OCI-LY3 (cell line): ENCODE measurements around the gene NEMF.

Experiments
- H2AFZ ChIP-seq: fragments of 200-600, 300-600 bp; shearing (Covaris generic); 2 replicates; pipeline ENCODE4 v1.6.0; 2014; ENCODE audit warnings: antibody characterized with exemption, low read depth, low read length
- H3K27ac ChIP-seq: fragments of 200-600, 300-600 bp; sonication (generic); 2 replicates; pipeline ENCODE4 v1.5.1; 2014; ENCODE audit warnings: mild to moderate bottlenecking, low read length, moderate library complexity, mixed read lengths
- H3K27me3 ChIP-seq: fragments of 200-600, 300-600 bp; sonication (generic); 2 replicates; pipeline ENCODE4 v1.6.1; 2014; ENCODE audit warnings: low read depth, low read length, mixed read lengths
- H3K36me3 ChIP-seq: fragments of 200-600, 300-600 bp; sonication (generic); replicated peaks from 2 replicates; pipeline ENCODE3; 2014; ENCODE audit warnings: low read depth, low read length, mixed read lengths
- H3K4me1 ChIP-seq: fragments of 300-600, 200-600 bp; sonication (generic); 2 replicates; pipeline ENCODE4 v1.6.1; 2014; ENCODE audit warnings: low read length, mixed read lengths
- H3K4me2 ChIP-seq: fragments of 200-600, 300-600 bp; sonication (generic); 2 replicates; pipeline ENCODE4 v1.6.1; 2014; ENCODE audit warnings: low read length, mixed read lengths
- H3K4me3 ChIP-seq: fragments of 300-600, 200-600 bp; sonication (generic); 2 replicates; pipeline ENCODE4 v1.5.1; 2014; ENCODE audit warnings: antibody characterized with exemption, mild to moderate bottlenecking, low read length, moderate library complexity
- H3K79me2 ChIP-seq: fragments of 300-600, 200-600 bp; shearing (Covaris generic); 2 replicates; pipeline ENCODE4 v1.6.1; 2014; ENCODE audit warnings: mild to moderate bottlenecking, low read length, mixed read lengths
- H3K9ac ChIP-seq: fragments of 300-600, 200-600 bp; shearing (Covaris generic); 2 replicates; pipeline ENCODE4 v1.6.0; 2014; ENCODE audit warnings: mild to moderate bottlenecking, low read length, moderate library complexity
- H3K9me3 ChIP-seq: fragments of 200-600, 300-600 bp; shearing (Covaris generic); 2 replicates; pipeline ENCODE4 v1.6.1; 2014; ENCODE audit warnings: low read length, mixed read lengths; ENCODE audit not compliant: insufficient read depth
- H4K20me1 ChIP-seq: fragments of 200-600, 300-600 bp; sonication (generic); 2 replicates; pipeline ENCODE4 v1.6.1; 2016; ENCODE audit warnings: low read length, mixed read lengths; ENCODE audit not compliant: insufficient read depth
- EZH2phosphoT487 ChIP-seq: fragments of 200-600 bp; shearing (Covaris generic); IDR thresholded peaks from 2 replicates; pipeline ENCODE4 v1.6.1; 2018; ENCODE audit warnings: antibody characterized with exemption, mixed run types, low read depth
- TF ChIP-seq, protein P1 (sequence below): fragments of 200-600, 300-600 bp; sonication (generic); IDR thresholded peaks from 2 replicates; pipeline ENCODE4 v1.5.1; 2014; ENCODE audit warnings: antibody characterized with exemption, low read length, low read depth

The NEMF gene

DNA sequence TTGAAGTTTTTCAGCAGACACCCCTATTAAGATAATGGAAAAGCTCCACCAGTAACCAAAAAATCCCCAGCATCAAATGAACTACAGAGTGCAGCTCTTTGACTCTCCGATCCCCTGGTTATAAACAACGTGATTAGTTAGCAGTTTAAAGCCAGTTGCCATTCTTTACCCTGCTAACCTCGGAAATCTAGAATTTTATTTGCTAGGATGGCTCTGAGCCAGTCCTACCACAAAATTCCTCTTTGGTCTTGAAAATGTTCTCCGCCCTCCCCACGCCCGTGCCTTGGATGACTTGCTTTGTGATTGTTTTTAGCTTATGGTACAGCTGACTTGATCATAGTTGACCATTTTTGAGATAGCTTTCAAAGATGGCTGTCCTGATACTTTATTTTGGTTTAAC, 83.4 kb downstream of the NEMF start:
- TF ChIP-seq, protein P1, sequence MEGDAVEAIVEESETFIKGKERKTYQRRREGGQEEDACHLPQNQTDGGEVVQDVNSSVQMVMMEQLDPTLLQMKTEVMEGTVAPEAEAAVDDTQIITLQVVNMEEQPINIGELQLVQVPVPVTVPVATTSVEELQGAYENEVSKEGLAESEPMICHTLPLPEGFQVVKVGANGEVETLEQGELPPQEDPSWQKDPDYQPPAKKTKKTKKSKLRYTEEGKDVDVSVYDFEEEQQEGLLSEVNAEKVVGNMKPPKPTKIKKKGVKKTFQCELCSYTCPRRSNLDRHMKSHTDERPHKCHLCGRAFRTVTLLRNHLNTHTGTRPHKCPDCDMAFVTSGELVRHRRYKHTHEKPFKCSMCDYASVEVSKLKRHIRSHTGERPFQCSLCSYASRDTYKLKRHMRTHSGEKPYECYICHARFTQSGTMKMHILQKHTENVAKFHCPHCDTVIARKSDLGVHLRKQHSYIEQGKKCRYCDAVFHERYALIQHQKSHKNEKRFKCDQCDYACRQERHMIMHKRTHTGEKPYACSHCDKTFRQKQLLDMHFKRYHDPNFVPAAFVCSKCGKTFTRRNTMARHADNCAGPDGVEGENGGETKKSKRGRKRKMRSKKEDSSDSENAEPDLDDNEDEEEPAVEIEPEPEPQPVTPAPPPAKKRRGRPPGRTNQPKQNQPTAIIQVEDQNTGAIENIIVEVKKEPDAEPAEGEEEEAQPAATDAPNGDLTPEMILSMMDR: no peak
- no peak for TF ChIP-seq EZH2phosphoT487
- H3K4me1 ChIP-seq: peaks cover 10% of the 10 kb centered on the region
- H3K27ac ChIP-seq: peak overlapping the region; percentile 57; the same call in 1 of the 2 replicates

GRCh38 chr14:49768301-49769121, 84.1 kb downstream of the NEMF start:
- Histone ChIP-seq H3K4me3 (peak overlapping the region; percentile 83), H2AFZ (peak overlapping the region; percentile 37; the same call in 1 of the 2 replicates), H3K27me3 (no peaks in the 10 kb centered on the region), H4K20me1 (no peaks in the 10 kb centered on the region), H3K79me2 (peaks cover 28% of the 10 kb centered on the region), H3K9me3 (no peaks in the 10 kb centered on the region), H3K27ac (peak overlapping the region; percentile 57), H3K4me2 (peak overlapping the region; percentile 97), H3K36me3 (no peaks in the 10 kb centered on the region), H3K9ac (peak overlapping the region; percentile 88), H3K4me1 (peaks cover 10% of the 10 kb centered on the region)
- TF ChIP-seq, protein P1: no peak
- TF ChIP-seq EZH2phosphoT487: no peak

More for the DNA sequence above, 83.4 kb downstream of the NEMF start:
- Histone ChIP-seq H2AFZ (no peak overlapping the region), H3K4me2 (peak overlapping the region; percentile 97), H3K79me2 (peaks cover 28% of the 10 kb centered on the region), H3K36me3 (peaks cover 2% of the 10 kb centered on the region), H3K9ac (peak overlapping the region; percentile 88), H3K4me3 (peak overlapping the region; percentile 83), H3K9me3 (no peaks in the 10 kb centered on the region), H3K27me3 (no peaks in the 10 kb centered on the region), H4K20me1 (no peaks in the 10 kb centered on the region)

DNA sequence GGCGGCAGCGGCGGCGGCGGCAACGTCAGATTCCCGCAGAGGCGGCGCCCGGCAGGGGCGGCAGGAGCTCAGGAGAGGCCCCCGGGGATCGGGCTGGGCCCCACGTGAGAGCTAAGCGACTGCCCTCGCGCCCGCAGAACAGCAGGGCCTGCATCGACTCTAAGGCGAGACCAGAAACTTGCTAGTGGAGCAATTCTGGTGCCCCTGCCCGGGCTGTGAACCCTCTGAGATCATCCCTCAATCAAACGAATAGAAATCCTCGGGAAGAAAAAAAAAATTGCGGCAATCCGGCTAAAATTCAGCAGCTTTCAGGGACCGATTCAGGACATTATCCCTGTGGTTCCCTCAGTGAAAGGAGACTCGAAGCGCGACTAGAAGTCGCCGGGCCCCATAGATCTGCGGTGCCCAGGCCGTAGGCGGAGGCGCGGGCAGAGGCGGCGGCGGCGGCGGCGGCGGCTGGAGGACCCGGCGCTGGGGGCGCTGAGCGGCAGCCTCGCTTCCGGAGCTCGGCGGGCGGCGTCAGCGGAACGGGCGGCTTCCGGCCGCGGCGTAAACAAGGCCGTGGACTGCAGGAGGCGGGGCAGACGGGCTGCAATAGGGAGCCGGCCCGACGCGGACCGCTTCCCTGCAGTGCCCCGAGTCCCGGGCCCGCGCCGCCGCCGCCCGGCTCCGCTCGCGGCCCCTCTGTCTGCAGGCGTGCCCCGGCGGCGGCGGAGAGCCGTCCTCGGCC, 84.9 kb downstream of the NEMF start, which contains the start of gene KLHDC2:
TSS of gene KLHDC2 (plus strand) at position 583 of the 730 bp plus-strand sequence. CDS start 316 bp downstream, outside the sequence.
- H3K9me3 ChIP-seq: no peaks in the 10 kb centered on the region
- H3K9ac ChIP-seq: peak within 1 kb of the TSS; percentile 88
- no peaks in the 10 kb centered on the region for H3K27me3 ChIP-seq
- H3K4me1 ChIP-seq: peaks cover 10% of the 10 kb centered on the region
- TF ChIP-seq EZH2phosphoT487: no peak
- TF ChIP-seq, protein P1: peak; percentile 40; the same call in 1 of the 2 replicates
- H3K79me2 ChIP-seq: peaks cover 28% of the 10 kb centered on the region
- peak within 1 kb of the TSS; percentile 85 for H3K27ac ChIP-seq
- no peaks in the 10 kb centered on the region for H3K36me3 ChIP-seq
- H3K4me2 ChIP-seq: peak within 1 kb of the TSS; percentile 97
- peak within 1 kb of the TSS; percentile 90 for H2AFZ ChIP-seq
- peak within 1 kb of the TSS; percentile 83 for H3K4me3 ChIP-seq
- H4K20me1 ChIP-seq: no peaks in the 10 kb centered on the region

GRCh38 chr14:49767270-49767570, 85.4 kb downstream of the NEMF start:
- H3K27ac ChIP-seq: peak overlapping the region; percentile 85
- no peaks in the 10 kb centered on the region for H3K27me3 ChIP-seq
- no peak for TF ChIP-seq EZH2phosphoT487
- TF ChIP-seq, protein P1: no peak
- H3K79me2 ChIP-seq: peaks cover 28% of the 10 kb centered on the region
- H2AFZ ChIP-seq: peak overlapping the region; percentile 90
- H3K4me3 ChIP-seq: peak overlapping the region; percentile 83
- H3K4me1 ChIP-seq: peaks cover 10% of the 10 kb centered on the region
- no peaks in the 10 kb centered on the region for H4K20me1 ChIP-seq
- no peaks in the 10 kb centered on the region for H3K36me3 ChIP-seq
- H3K9ac ChIP-seq: peak overlapping the region; percentile 88
- no peaks in the 10 kb centered on the region for H3K9me3 ChIP-seq
- H3K4me2 ChIP-seq: peak overlapping the region; percentile 79
